IPS-18a (cell line): ENCODE measurements around the gene RNASE7.

Source experiments
- H3K27ac ChIP-seq: one replicate; pipeline ENCODE4 v1.5.1; 2013; ENCODE audit warnings: low read length
- H3K27me3 ChIP-seq: one replicate; pipeline ENCODE4 v1.6.1; 2013; ENCODE audit warnings: mild to moderate bottlenecking, low read length; ENCODE audit not compliant: control insufficient read depth, insufficient read depth
- H3K36me3 ChIP-seq: one replicate; pipeline ENCODE4 v1.6.1; 2013; ENCODE audit warnings: low read depth, low read length; ENCODE audit not compliant: control insufficient read depth
- H3K4me1 ChIP-seq: one replicate; pipeline ENCODE4 v1.6.1; 2013; ENCODE audit warnings: low read depth, low read length; ENCODE audit not compliant: control insufficient read depth
- H3K4me3 ChIP-seq: one replicate; pipeline ENCODE4 v1.5.1; 2013; ENCODE audit warnings: low read length
- H3K9ac ChIP-seq: one replicate; pipeline ENCODE4 v1.6.1; 2013; ENCODE audit warnings: mild to moderate bottlenecking, low read length, moderate library complexity
- H3K9me3 ChIP-seq: one replicate; pipeline ENCODE4 v1.6.1; 2013; ENCODE audit warnings: low read depth, low read length; ENCODE audit not compliant: control insufficient read depth

Gene RNASE7

DNA sequence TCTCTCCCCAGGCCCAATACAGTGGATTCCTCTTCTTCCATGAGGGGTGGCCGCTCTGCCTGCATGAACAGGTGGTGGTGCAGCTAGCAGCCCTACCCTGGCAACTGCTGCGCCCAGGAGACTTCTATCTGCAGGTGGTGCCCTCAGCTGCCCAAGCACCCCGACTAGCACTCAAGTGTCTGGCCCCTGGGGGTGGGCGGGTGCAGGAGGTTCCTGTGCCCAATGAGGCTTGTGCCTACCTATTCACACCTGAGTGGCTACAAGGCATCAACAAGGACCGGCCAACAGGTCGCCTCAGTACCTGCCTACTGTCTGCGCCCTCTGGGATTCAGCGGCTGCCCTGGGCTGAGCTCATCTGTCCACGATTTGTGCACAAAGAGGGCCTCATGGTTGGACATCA is 31.8 kb downstream of the RNASE7 start:
- Histone ChIP-seq H3K4me3 (no peak overlapping the region), H3K27ac (no peak overlapping the region), H3K9me3 (no peaks in the 10 kb centered on the region), H3K4me1 (peaks cover 9% of the 10 kb centered on the region), H3K27me3 (no peaks in the 10 kb centered on the region), H3K36me3 (peaks cover 62% of the 10 kb centered on the region), H3K9ac (no peak overlapping the region)

DNA sequence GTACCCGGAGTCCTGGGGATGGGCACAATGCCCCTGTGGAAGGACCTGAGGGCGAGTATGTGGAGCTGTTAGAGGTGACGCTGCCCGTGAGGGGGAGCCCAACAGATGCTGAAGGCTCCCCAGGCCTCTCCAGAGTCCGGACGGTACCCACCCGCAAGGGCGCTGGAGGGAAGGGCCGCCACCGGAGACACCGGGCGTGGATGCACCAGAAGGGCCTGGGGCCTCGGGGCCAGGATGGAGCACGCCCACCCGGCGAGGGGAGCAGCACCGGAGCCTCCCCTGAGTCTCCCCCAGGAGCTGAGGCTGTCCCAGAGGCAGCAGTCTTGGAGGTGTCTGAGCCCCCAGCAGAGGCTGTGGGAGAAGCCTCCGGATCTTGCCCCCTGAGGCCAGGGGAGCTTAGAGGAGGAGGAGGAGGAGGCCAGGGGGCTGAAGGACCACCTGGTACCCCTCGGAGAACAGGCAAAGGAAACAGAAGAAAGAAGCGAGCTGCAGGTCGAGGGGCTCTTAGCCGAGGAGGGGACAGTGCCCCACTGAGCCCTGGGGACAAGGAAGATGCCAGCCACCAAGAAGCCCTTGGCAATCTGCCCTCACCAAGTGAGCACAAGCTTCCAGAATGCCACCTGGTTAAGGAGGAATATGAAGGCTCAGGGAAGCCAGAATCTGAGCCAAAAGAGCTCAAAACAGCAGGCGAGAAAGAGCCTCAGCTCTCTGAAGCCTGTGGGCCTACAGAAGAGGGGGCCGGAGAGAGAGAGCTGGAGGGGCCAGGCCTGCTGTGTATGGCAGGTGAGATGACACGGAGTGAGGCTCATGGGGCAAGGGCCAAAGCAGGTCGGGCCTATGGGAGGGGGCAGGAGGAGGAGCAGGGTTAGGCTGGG is 32.5 kb downstream of the RNASE7 start:
- H3K27me3 ChIP-seq = no peaks in the 10 kb centered on the region

DNA sequence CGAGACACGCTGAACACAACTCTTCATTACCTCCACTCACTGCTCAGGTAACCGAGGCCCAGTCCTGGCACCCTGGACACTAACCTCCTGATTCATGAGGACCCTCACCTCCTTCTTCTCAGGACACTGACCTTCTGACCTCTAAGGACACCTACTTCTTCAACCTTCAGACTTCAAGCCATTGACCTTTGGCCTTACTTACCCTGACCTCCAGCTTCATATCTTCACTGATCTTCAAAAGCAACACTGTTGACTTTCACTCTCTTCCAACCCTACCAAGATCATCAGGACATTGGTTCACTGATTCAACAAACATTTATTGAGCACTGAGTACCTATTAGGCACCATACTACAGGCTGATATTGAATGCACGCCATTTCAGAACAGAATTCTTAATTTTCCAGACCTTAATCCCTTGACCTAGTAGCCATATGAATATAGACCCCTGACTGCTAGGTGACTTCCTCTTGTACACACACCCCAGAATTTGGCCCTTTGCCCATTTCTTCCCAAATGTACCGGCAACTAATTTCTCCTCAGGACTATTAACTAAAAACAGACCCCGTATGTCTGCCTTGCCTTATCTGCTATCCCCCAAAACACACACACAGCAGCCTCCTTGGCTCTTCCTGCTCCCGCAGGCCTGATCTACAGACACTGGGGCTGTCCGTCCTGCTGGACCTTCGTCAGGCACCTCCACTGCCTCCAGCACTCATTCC is 33.7 kb downstream of the RNASE7 start:
- Histone ChIP-seq H3K4me1 (peaks cover 9% of the 10 kb centered on the region), H3K27ac (no peak overlapping the region), H3K9me3 (no peaks in the 10 kb centered on the region), H3K36me3 (peaks cover 81% of the 10 kb centered on the region), H3K27me3 (no peaks in the 10 kb centered on the region), H3K4me3 (no peak overlapping the region), H3K9ac (no peak overlapping the region)

More for the DNA sequence above, 32.5 kb downstream of the RNASE7 start:
- Histone ChIP-seq H3K27ac (no peak overlapping the region), H3K4me3 (no peak overlapping the region), H3K9ac (no peak overlapping the region), H3K9me3 (no peaks in the 10 kb centered on the region), H3K4me1 (peaks cover 9% of the 10 kb centered on the region), H3K36me3 (peaks cover 69% of the 10 kb centered on the region)

DNA sequence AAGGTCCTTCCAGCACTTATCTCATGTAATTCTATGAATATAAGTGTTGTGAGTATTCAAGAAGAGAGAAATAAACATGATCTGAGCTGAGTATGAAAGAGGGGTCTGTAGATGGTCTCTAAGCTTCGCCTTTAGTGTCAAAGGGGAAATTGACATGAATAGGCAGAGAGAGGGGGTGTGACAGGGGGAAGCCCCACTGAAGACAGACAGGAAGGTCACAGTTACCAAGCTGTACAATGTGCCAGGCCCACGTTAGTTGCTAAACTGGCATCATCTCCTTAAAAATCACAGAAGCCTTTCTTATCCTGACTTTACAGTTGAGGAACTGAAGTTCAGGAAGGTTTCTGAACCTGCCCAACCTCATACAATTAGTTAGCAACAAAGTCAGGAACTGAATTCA is 35.5 kb downstream of the RNASE7 start:
- Histone ChIP-seq H3K9me3 (no peaks in the 10 kb centered on the region), H3K27me3 (no peaks in the 10 kb centered on the region), H3K9ac (no peak overlapping the region), H3K4me1 (no peaks in the 10 kb centered on the region), H3K4me3 (no peak overlapping the region), H3K36me3 (peaks cover 95% of the 10 kb centered on the region), H3K27ac (no peak overlapping the region)

DNA sequence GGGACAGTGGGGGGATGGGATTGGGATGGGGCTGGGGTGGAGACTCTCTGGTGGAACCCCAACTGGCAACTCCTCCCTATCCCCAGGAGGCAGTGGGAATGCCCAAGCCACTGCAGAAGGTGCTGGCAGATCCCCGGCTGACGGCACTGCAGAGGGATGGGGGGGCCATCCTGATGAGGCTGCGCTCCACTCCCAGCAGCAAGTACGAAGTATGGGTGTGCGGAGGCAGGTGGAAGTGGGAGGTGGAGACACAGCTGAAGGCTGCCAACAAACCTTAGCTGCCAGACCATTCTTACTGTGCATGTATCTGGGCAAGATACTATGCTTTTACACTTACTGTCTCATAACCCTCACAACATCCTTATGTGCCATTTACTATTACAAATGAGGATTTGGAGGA is 36.1 kb downstream of the RNASE7 start:
- Histone ChIP-seq H3K27ac (no peak overlapping the region), H3K9ac (no peak overlapping the region), H3K27me3 (no peaks in the 10 kb centered on the region), H3K36me3 (peaks cover 93% of the 10 kb centered on the region), H3K4me1 (no peaks in the 10 kb centered on the region), H3K9me3 (no peaks in the 10 kb centered on the region), H3K4me3 (no peak overlapping the region)

DNA sequence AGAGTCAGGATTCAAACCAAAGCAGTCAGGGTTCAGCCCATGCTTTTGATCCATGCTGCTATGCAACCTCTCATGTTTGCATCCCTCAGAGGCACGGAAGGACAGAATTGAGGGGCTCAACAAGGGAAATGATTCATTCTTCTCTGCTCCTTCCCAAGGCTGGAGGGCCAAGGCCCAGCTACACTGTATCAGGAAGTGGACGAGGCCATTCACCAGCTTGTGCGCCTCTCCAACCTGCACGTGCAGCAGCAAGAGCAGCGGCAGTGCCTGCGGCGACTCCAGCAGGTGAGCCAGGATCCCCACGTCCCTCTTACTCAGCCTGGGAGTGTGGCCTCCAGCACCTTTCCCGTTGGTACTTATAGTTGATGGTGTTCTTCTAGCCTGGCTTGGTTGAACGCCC is 36.6 kb downstream of the RNASE7 start:
- Histone ChIP-seq H3K27ac (no peak overlapping the region), H3K4me1 (no peaks in the 10 kb centered on the region), H3K36me3 (peaks cover 91% of the 10 kb centered on the region)

DNA sequence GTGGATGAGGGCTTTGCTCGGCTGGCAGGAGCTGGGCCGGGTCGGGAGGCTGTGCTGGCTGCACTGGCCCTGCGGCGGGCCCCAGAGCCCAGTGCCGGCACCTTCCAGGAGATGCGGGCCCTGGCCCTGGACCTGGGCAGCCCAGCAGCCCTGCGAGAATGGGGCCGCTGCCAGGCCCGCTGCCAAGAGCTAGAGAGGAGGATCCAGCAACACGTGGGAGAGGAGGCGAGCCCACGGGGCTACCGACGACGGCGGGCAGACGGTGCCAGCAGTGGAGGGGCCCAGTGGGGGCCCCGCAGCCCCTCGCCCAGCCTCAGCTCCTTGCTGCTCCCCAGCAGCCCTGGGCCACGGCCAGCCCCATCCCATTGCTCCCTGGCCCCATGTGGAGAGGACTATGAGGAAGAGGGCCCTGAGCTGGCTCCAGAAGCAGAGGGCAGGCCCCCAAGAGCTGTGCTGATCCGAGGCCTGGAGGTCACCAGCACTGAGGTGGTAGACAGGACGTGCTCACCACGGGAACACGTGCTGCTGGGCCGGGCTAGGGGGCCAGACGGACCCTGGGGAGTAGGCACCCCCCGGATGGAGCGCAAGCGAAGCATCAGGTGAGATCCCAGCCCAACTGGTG is 39.5 kb downstream of the RNASE7 start:
- Histone ChIP-seq H3K27ac (no peak overlapping the region), H3K36me3 (peaks cover 93% of the 10 kb centered on the region), H3K27me3 (no peaks in the 10 kb centered on the region), H3K4me3 (no peak overlapping the region), H3K9ac (no peak overlapping the region), H3K9me3 (no peaks in the 10 kb centered on the region), H3K4me1 (no peaks in the 10 kb centered on the region)

More for the DNA sequence above, 36.6 kb downstream of the RNASE7 start:
- Histone ChIP-seq H3K27me3 (no peaks in the 10 kb centered on the region), H3K9me3 (no peaks in the 10 kb centered on the region), H3K4me3 (no peak overlapping the region), H3K9ac (no peak overlapping the region)

DNA sequence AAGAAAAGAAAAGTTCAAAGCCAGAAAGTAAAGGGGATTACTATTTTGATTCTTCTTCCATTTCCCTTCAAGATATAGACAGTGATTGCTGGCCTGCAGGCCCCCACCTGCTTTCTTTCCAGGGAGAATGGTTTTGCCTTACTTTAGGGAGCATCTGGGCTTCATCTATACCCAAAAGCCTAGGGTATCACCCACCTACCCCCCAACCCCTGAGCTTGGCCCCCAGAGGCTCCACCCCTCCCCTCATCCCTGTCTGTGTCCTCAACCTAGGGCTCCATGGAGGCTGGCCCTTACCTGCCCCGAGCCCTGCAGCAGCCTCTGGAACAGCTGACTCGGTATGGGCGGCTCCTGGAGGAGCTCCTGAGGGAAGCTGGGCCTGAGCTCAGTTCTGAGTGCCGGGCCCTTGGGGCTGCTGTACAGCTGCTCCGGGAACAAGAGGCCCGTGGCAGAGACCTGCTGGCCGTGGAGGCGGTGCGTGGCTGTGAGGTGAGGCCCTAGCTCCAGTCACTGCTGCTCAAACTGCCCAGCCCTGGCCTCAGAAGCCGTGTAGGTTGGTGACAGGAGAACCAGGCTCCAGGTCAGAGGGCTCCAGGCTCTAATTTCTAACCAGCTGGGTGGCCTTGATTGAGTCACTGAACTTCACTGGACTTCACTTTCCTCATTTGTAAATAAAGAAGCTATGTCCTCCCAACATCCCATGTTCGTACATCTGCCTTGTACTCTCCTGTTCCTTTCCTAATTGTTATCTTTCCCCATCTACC is 41.6 kb downstream of the RNASE7 start:
- Histone ChIP-seq H3K4me3 (no peak overlapping the region), H3K9ac (no peak overlapping the region), H3K27ac (no peak overlapping the region), H3K27me3 (no peaks in the 10 kb centered on the region), H3K9me3 (no peaks in the 10 kb centered on the region), H3K4me1 (peaks cover 4% of the 10 kb centered on the region), H3K36me3 (peaks cover 88% of the 10 kb centered on the region)

DNA sequence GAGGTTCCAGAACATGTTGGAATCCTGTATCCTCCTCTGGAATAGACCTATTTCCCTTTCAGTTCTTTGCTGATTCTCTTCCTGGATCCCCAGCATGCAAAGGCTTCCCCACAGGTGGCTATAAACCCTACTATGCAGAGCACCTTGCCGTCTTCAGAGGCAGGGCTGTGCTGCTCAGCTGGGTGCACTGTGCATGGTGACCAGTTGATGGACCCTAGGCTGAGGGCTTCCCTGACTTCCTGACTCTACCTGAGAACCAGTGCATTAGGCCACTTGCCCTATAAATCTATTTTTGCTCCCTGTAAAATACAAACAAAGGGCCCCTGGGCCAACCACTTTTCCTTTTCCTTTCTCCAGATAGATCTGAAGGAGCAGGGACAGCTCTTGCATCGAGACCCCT is 42.2 kb downstream of the RNASE7 start:
- no peak overlapping the region for H3K9ac ChIP-seq
- H3K36me3 ChIP-seq = peaks cover 87% of the 10 kb centered on the region
- H3K27ac ChIP-seq = no peak overlapping the region

DNA sequence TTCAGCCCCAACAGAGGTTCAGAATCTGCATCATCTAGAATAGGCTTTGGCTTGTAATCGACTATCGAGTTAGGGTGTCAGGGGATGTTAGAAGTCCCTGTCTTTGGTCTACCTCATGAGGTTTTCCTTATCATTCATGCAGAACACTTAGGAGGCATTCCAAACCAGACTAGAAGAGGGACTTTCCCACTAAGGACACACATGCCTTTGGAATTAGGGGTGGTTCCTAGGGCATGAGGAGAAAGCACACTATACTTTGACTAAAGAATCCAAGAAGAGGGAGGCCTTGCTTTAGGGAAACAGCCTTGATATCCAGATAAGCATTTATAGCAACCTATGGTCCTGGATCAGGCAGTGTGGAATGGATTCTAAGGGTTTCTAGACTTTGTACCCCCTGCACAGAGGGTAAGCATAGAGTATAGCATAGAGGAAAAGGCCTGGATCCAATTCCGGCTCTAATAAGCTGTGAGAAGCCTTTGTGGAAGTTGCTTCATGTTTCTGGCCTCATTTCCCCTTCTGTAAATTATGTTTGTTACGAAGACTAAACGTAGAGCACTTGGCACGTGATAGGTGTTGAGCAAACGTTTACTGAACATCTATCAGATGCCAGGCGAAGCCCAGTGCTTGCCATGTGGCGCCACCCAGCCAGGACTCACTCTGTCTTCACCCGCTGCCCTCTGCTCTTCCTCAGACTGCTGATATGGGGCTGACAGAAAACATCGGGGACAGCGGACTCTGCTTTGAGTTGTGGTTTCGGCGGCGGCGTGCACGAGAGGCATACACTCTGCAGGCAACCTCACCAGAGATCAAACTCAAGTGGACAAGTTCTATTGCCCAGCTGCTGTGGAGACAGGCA is 43.1 kb downstream of the RNASE7 start:
- Histone ChIP-seq H3K4me1 (peaks cover 4% of the 10 kb centered on the region), H3K27ac (no peak overlapping the region), H3K9me3 (no peaks in the 10 kb centered on the region), H3K4me3 (no peak overlapping the region), H3K9ac (no peak overlapping the region), H3K27me3 (no peaks in the 10 kb centered on the region), H3K36me3 (peaks cover 86% of the 10 kb centered on the region)

More for the DNA sequence above, 42.2 kb downstream of the RNASE7 start:
- no peaks in the 10 kb centered on the region for H3K9me3 ChIP-seq
- no peaks in the 10 kb centered on the region for H3K27me3 ChIP-seq
- H3K4me1 ChIP-seq = peaks cover 4% of the 10 kb centered on the region
- no peak overlapping the region for H3K4me3 ChIP-seq
